HG02678 (cell line): ENCODE data around the gene WBP2NL.

Source experiments
- ATAC-seq: cut with Tn5 transposase; IDR thresholded peaks from one replicate; pipeline ENCODE4 v1.9.1; 2021; ENCODE audit warnings: mild to moderate bottlenecking, moderate library complexity; ENCODE audit not compliant: unreplicated experiment

WBP2NL gene

DNA sequence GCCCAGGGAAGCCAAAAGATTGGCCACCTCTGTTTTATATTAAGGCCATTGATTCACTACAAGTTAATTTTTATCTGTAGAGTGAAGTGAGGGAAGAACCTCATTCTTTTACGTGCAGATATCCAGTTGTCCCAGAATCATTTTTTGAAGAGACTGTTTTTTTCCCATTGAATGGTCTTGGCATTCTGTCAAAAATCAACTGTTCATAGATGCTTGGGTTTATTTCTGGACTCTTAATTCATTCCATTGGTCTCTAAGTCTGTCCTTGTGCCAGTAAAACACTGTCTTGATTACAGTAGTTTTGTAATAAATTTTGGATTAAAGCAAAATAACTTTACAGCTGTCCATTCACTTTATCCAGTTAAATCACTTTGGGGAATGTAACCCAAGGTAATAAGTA, 26.8 kb downstream of the WBP2NL start:
- no peak for ATAC-seq

GRCh38 chr22:42026705-42027104, 28.1 kb downstream of the WBP2NL start:
- ATAC-seq = no peak

GRCh38 chr22:42033263-42034181, 34.9 kb downstream of the WBP2NL start:
- no peak for ATAC-seq

DNA sequence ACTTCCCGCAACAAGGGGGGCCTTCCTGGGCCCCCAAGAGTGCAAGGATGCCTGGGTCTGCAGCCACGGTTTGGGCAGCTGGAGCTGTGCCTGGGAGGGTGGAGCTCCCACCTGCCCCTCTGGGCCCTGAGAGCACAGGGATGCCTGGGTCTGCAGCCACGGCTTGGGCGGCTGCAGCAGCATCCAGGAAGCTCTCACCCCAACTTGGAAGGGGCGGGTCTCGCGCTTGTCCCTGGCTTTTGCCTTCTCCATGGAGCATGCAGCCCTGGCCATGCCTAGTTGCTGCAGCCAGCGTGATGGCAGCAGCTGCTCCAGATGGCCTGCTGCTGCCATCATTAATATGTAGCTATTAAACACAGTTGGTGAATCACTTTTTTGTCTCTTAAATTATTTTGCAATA, 36.7 kb downstream of the WBP2NL start:
- no peak for ATAC-seq

DNA sequence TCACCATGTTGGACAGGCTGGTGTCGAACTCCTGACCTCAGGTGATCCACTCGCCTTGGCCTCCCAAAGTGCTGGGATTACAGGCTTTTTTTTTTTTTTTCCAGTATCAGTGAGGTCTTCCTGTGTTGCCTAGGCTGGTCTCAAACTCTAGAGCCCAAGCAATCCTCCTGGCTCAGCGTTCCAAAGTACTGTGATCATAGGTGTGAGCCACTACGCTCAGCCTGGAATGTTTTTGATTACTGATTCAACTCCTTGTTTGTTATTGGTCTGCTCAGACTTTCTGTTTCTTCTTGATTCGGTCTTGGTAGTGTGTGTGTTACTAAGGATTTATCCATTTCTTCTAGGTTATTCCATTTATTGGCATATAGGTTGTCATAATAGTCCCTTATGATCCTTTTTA, 40.7 kb downstream of the WBP2NL start:
- ATAC-seq = no peak

DNA sequence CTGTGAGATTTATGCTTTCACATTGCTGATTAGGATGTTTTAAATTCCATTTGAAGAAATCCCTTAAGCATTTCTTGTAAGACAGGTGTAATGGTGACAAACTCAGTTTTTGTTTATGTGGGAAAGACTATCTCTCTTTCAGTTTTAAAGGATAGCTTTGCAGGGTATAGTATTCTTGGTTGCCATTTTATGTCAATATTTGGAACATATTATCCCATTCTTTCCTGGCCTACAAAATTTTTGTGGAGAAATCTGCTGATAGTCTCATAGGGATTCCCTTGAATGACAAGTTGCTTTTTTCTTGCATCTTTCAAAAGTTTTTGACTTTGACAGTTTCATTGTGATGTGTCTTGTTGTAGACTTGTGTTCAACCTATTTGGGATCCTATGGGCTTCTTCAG, 43.2 kb downstream of the WBP2NL start:
- ATAC-seq = no peak

DNA sequence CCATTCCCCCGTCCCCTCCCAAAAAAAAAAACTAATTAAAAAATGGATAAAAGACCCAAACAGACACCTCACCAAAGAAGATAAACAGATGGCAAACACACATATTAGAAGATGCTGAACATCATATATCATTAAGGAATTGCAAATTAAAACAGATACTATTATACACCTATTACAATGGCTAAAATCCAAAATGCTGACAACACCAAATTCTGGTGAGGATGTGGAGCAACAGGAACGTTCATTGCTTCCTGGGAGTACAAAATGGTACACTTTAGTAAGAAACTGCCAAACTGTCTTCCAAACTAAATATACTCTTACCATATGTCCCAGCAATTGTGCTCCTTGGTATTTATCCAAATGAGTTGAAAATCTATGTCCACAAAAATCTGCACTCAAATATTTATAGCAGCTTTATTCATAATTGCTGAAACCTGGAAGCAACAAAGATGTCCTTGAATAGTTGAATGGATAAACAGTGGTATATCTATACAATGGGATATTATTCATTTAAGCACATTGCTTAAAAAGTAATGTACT, 52.1 kb downstream of the WBP2NL start:
- ATAC-seq = no peak

GRCh38 chr22:42052765-42053164, 54.2 kb downstream of the WBP2NL start:
- ATAC-seq = no peak

GRCh38 chr22:42056757-42057511, 58.3 kb downstream of the WBP2NL start:
- ATAC-seq = no peak

- no peak for ATAC-seq
Observed at GRCh38 chr22:42060489-42060888, 61.9 kb downstream of the WBP2NL start.

GRCh38 chr22:42061041-42061440, 62.5 kb downstream of the WBP2NL start:
- ATAC-seq = no peak

- no peak for ATAC-seq
Observed at GRCh38 chr22:42062506-42063170, 64.0 kb downstream of the WBP2NL start.

DNA sequence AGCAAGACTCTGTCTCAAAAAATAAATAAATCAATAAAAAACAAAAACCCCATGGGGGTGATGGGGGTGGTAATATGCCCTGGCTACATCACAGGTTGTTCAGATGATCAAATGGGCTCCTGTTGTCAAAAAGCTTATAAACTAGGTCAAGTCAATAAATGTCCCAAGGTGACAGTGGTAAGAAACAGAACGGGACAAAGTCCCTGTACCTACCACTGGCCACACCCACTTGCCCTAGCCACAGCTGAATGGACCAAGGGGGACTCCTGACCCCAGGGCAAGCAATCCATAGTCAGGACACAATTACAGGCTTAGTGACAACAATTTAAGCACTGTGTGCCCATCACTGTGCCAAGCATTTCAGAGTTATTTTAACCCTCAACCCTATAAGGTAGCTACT, 66.0 kb downstream of the WBP2NL start:
- ATAC-seq = no peak

DNA sequence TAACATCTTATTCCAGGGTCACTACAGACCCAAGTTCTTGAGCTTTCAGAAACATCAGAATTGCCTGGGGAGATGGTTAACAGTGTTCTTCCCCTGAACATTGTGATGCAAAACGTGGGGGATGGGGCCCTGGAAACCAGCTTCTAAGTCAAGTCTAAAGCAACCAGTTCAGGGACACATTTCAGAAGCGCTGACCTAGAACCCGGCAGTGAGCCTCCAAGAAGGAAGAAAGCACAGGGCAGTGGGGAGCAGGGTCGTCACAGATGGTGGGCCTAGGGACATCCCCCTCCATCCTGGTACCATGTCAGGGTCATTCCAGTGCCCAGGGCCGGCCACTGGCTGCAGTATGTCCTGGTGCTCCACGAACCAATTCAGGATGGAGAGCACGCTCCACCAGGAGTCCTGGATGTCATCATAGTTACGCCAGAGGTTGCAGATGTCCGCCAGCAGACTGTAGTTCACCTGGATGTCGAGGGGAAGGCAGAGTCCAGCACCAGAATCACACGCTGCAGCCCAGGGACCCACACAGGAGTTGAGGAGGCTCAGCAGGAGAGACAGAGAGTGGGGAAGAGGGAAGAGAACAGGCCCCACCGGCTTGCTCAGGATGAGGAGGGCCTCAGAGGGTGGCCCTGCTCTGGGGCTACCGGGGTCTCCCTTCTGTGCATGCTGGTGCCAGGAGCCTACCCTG, 67.0 kb downstream of the WBP2NL start:
- ATAC-seq = no peak

- no peak for ATAC-seq
Observed at GRCh38 chr22:42066126-42066761, 67.7 kb downstream of the WBP2NL start.

DNA sequence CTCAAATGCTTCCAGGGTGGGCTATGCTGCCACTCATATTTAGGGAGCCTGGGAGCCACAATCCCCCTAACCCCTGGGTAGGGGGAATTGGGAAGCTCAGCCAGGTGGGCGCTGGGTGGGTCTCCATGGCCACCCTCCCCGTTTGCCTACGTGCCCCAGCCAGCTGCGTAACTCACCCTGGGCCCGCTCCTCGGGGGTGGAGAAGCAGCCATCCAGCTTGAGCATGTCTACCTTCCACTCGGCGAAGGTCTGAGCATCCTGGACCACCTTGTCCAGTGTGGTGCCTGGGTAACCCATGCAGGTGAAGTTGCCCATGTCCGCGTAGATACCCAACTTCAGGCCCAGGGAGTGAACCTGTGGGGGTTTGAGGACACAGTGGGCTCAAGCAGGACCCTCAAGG, 68.3 kb downstream of the WBP2NL start:
- ATAC-seq = no peak

- no peak for ATAC-seq
Observed at GRCh38 chr22:42067671-42068251, 69.2 kb downstream of the WBP2NL start.

GRCh38 chr22:42068291-42068690, 69.7 kb downstream of the WBP2NL start:
- no peak for ATAC-seq

GRCh38 chr22:42069801-42070516, 71.4 kb downstream of the WBP2NL start:
- ATAC-seq = peak; percentile 21
